ENCODE data around the gene AVPR2.
A peak's percentile ranks its signal among the peaks of the same experiment; 100 is the strongest.

Gene AVPR2

GRCh38 chrX:153913701-153914100, 9.2 kb downstream of the AVPR2 start:
- no peak for DNase-seq (ENCODE audit: low read depth)

GRCh38 chrX:153917869-153918268, 13.4 kb downstream of the AVPR2 start:
- DNase-seq (ENCODE audit: low read depth): no peak

- no peak for DNase-seq (ENCODE audit: low read depth)
Measured at GRCh38 chrX:153919281-153919680, 14.8 kb downstream of the AVPR2 start.

- no peak for DNase-seq (ENCODE audit: low read depth)
Measured at GRCh38 chrX:153920546-153920945, 16.1 kb downstream of the AVPR2 start.

- DNase-seq (ENCODE audit: low read depth): no peak
Measured at GRCh38 chrX:153921070-153921469, 16.6 kb downstream of the AVPR2 start.

GRCh38 chrX:153921511-153922446, 17.3 kb downstream of the AVPR2 start:
- no peak for DNase-seq (ENCODE audit: low read depth)

- no peak for DNase-seq (ENCODE audit: low read depth)
Measured at GRCh38 chrX:153922932-153923857, 18.7 kb downstream of the AVPR2 start.

- no peak for DNase-seq (ENCODE audit: low read depth)
Measured at GRCh38 chrX:153924149-153924861, 19.8 kb downstream of the AVPR2 start.

- DNase-seq (ENCODE audit: low read depth): no peak
Measured at GRCh38 chrX:153925387-153925738, 20.9 kb downstream of the AVPR2 start.

GRCh38 chrX:153925739-153926551, 21.5 kb downstream of the AVPR2 start, which contains the start of gene ARHGAP4:
TSS of gene ARHGAP4 (minus strand) at chrX:153926264. CDS start at chrX:153926202, 62 bp downstream.
- no peak for DNase-seq (ENCODE audit: low read depth)

- DNase-seq (ENCODE audit: low read depth): no peak
Measured at GRCh38 chrX:153926552-153926857, 22.0 kb downstream of the AVPR2 start.

GRCh38 chrX:153926858-153927671, 22.6 kb downstream of the AVPR2 start:
- DNase-seq (ENCODE audit: low read depth): no peak

- DNase-seq (ENCODE audit: low read depth): no peak
Measured at GRCh38 chrX:153927672-153927921, 23.1 kb downstream of the AVPR2 start.

- DNase-seq (ENCODE audit: low read depth): peak; percentile 79
Measured at GRCh38 chrX:153927922-153928760, 23.7 kb downstream of the AVPR2 start.

GRCh38 chrX:153928846-153929245, 24.4 kb downstream of the AVPR2 start:
- DNase-seq (ENCODE audit: low read depth): no peak

- DNase-seq (ENCODE audit: low read depth): no peak
Measured at GRCh38 chrX:153929576-153929975, 25.1 kb downstream of the AVPR2 start.

- no peak for DNase-seq (ENCODE audit: low read depth)
Measured at GRCh38 chrX:153930011-153930910, 25.8 kb downstream of the AVPR2 start.

- DNase-seq (ENCODE audit: low read depth): no peak
Measured at GRCh38 chrX:153931151-153931550, 26.7 kb downstream of the AVPR2 start.

GRCh38 chrX:153931748-153932147, 27.3 kb downstream of the AVPR2 start:
- DNase-seq (ENCODE audit: low read depth): no peak
